Neural progenitor cell (in vitro differentiated cells): Measurements from ENCODE around the gene PHOX2A. TPM values are rescaled to one million over a fixed set of nuclear protein-coding genes. Genes with fewer than 3 reads are reported as not detected.

Source experiments
- DNase-seq: peaks from one replicate; pipeline ENCODE4 v3.0.0-alpha.2; 2016; ENCODE audit warnings: low spot score
- H2AFZ ChIP-seq: fragments of 200-600 bp; sonication (generic); replicated peaks from 2 replicates; pipeline ENCODE4 v1.6.1; 2016; ENCODE audit warnings: antibody characterized with exemption
- H3F3A ChIP-seq: fragments of 200-600 bp; sonication (generic); 2 replicates; pipeline ENCODE4 v1.6.1; 2016; ENCODE audit warnings: antibody characterized with exemption, low read depth
- H3K27ac ChIP-seq: fragments of 200-600 bp; sonication (generic); 2 replicates; pipeline ENCODE4 v1.5.1; 2016; ENCODE audit warnings: mild to moderate bottlenecking
- H3K27me3 ChIP-seq: fragments of 200-600 bp; sonication (generic); 2 replicates; pipeline ENCODE4 v1.6.1; 2016; ENCODE audit warnings: mild to moderate bottlenecking, moderate library complexity
- H3K36me3 ChIP-seq: fragments of 200-600 bp; sonication (generic); 2 replicates; pipeline ENCODE4 v1.5.1; 2016
- H3K4me1 ChIP-seq: fragments of 200-600 bp; sonication (generic); 2 replicates; pipeline ENCODE4 v1.6.1; 2016; ENCODE audit warnings: mixed run types
- H3K4me2 ChIP-seq: fragments of 200-600 bp; sonication (generic); 2 replicates; pipeline ENCODE4 v1.6.1; 2016
- H3K4me3 ChIP-seq: fragments of 200-600 bp; sonication (generic); 2 replicates; pipeline ENCODE4 v1.5.1; 2016
- H3K79me2 ChIP-seq: fragments of 200-600 bp; sonication (generic); 2 replicates; pipeline ENCODE4 v1.6.1; 2016; ENCODE audit warnings: low read depth
- H3K9ac ChIP-seq: fragments of 200-600 bp; sonication (generic); 2 replicates; pipeline ENCODE4 v1.6.1; 2016
- H3K9me3 ChIP-seq: fragments of 200-600 bp; sonication (generic); 2 replicates; pipeline ENCODE4 v1.5.1; 2016; ENCODE audit warnings: low read depth
- H4K20me1 ChIP-seq: fragments of 200-600 bp; sonication (generic); 2 replicates; pipeline ENCODE4 v1.6.1; 2016; ENCODE audit warnings: low read depth
- H3K27ac Mint-ChIP-seq: 3 replicates; pipeline ENCODE4 v1.8.0; 2021; ENCODE audit warnings: mixed read lengths
- H3K27me3 Mint-ChIP-seq: 2 replicates; pipeline ENCODE4 v1.8.0; 2022; ENCODE audit warnings: low read depth, mild to moderate bottlenecking, inconsistent platforms, moderate library complexity, mixed read lengths; ENCODE audit not compliant: insufficient read depth
- H3K36me3 Mint-ChIP-seq: 3 replicates; pipeline ENCODE4 v1.8.0; 2021; ENCODE audit warnings: mixed read lengths
- H3K4me1 Mint-ChIP-seq: 3 replicates; pipeline ENCODE4 v1.8.0; 2021; ENCODE audit warnings: mixed read lengths
- H3K4me3 Mint-ChIP-seq: 3 replicates; pipeline ENCODE4 v1.8.0; 2021; ENCODE audit warnings: mild to moderate bottlenecking, moderate library complexity, mixed read lengths
- H3K9me3 Mint-ChIP-seq: 3 replicates; pipeline ENCODE4 v1.8.0; 2020; ENCODE audit warnings: mixed read lengths
- CTCF ChIP-seq: fragments of 200-600 bp; sonication (generic); IDR thresholded peaks from 2 replicates; pipeline ENCODE4 v1.5.1; 2017; ENCODE audit warnings: antibody characterized with exemption, mild to moderate bottlenecking
- EZH2 ChIP-seq: fragments of 200-600 bp; sonication (generic); IDR thresholded peaks from 2 replicates; pipeline ENCODE4 v1.6.1; 2017; ENCODE audit warnings: antibody characterized with exemption, mild to moderate bottlenecking, moderate library complexity
- EZH2phosphoT487 ChIP-seq: fragments of 200-600 bp; sonication (generic); IDR thresholded peaks from 2 replicates; pipeline ENCODE4 v1.6.1; 2017; ENCODE audit warnings: antibody characterized with exemption
- total RNA-seq: library from RNA; depleted of rRNA; stranded (reverse); fragments of >200 nt; gene quantifications from 2 replicates; pipeline ENCODE4 v1.2.3, GENCODE V29; 2015; ENCODE audit warnings: low replicate concordance

The PHOX2A gene
- total RNA-seq, 1 donor from 2014 or later: not detected

- Histone ChIP-seq H3K4me1 (peaks cover 27% of the 10 kb centered on the region), H3K4me3 (no peak overlapping the region), H3K9ac (no peak overlapping the region), H3K27me3 (peaks cover 34% of the 10 kb centered on the region), H3K36me3 (no peaks in the 10 kb centered on the region), H4K20me1 (peaks cover 25% of the 10 kb centered on the region), H3K4me2 (no peak overlapping the region), H3K27ac (no peak overlapping the region), H3K9me3 (no peaks in the 10 kb centered on the region), H3F3A (peaks cover 29% of the 10 kb centered on the region), H2AFZ (no peak overlapping the region), H3K79me2 (no peaks in the 10 kb centered on the region)
- Mint-ChIP-seq H3K4me1 (peaks cover 20% of the 10 kb centered on the region), H3K27ac (no peak overlapping the region), H3K27me3 (peaks cover 23% of the 10 kb centered on the region), H3K36me3 (peaks cover 28% of the 10 kb centered on the region), H3K4me3 (no peak overlapping the region), H3K9me3 (no peaks in the 10 kb centered on the region)
- no peak for DNase-seq
- TF ChIP-seq CTCF (no peak), EZH2 (no peak), EZH2phosphoT487 (no peak)
These were observed 7.2 kb downstream of the PHOX2A start for GRCh38 chr11:72236774-72237111.

- H2AFZ ChIP-seq: no peak overlapping the region
- H3K36me3 Mint-ChIP-seq: peaks cover 31% of the 10 kb centered on the region
- H3K9me3 Mint-ChIP-seq: no peaks in the 10 kb centered on the region
- DNase-seq: no peak
- H3K9me3 ChIP-seq: no peaks in the 10 kb centered on the region
- no peaks in the 10 kb centered on the region for H3K79me2 ChIP-seq
- H3K4me1 Mint-ChIP-seq: peaks cover 20% of the 10 kb centered on the region
- H3K4me2 ChIP-seq: no peak overlapping the region
- H3K9ac ChIP-seq: no peak overlapping the region
- H3K36me3 ChIP-seq: no peaks in the 10 kb centered on the region
- H3K4me3 Mint-ChIP-seq: no peak overlapping the region
- H3K4me1 ChIP-seq: peaks cover 27% of the 10 kb centered on the region
- peaks cover 20% of the 10 kb centered on the region for H3K27me3 Mint-ChIP-seq
- TF ChIP-seq CTCF (no peak), EZH2phosphoT487 (no peak), EZH2 (no peak)
- H3K27ac Mint-ChIP-seq: no peak overlapping the region
- no peak overlapping the region for H3K27ac ChIP-seq
- no peak overlapping the region for H3K4me3 ChIP-seq
- peaks cover 28% of the 10 kb centered on the region for H3K27me3 ChIP-seq
- peaks cover 25% of the 10 kb centered on the region for H4K20me1 ChIP-seq
- peaks cover 29% of the 10 kb centered on the region for H3F3A ChIP-seq
These were observed 7.8 kb downstream of the PHOX2A start for GRCh38 chr11:72236083-72236697.

GRCh38 chr11:72235351-72236057 is 8.5 kb downstream of the PHOX2A start:
- Histone ChIP-seq H3K36me3 (no peaks in the 10 kb centered on the region), H3K79me2 (no peaks in the 10 kb centered on the region), H3K4me3 (no peak overlapping the region), H3K27ac (no peak overlapping the region), H2AFZ (no peak overlapping the region), H3K9ac (no peak overlapping the region), H3K4me1 (peaks cover 25% of the 10 kb centered on the region), H3K27me3 (peaks cover 21% of the 10 kb centered on the region), H3F3A (peaks cover 29% of the 10 kb centered on the region), H3K9me3 (no peaks in the 10 kb centered on the region), H4K20me1 (peaks cover 25% of the 10 kb centered on the region), H3K4me2 (no peak overlapping the region)
- no peaks in the 10 kb centered on the region for H3K9me3 Mint-ChIP-seq
- H3K4me1 Mint-ChIP-seq: peaks cover 15% of the 10 kb centered on the region
- peaks cover 33% of the 10 kb centered on the region for H3K36me3 Mint-ChIP-seq
- peaks cover 13% of the 10 kb centered on the region for H3K27me3 Mint-ChIP-seq
- H3K4me3 Mint-ChIP-seq: no peak overlapping the region
- no peak for TF ChIP-seq EZH2phosphoT487
- no peak for TF ChIP-seq EZH2
- no peak for TF ChIP-seq CTCF
- H3K27ac Mint-ChIP-seq: no peak overlapping the region
- DNase-seq: no peak
